GM19351 (cell line): ENCODE measurements around the gene ACTR8.

Experiments used
- ATAC-seq: cut with Tn5 transposase; IDR thresholded peaks from one replicate; pipeline ENCODE4 v1.9.1; 2021; ENCODE audit warnings: mild to moderate bottlenecking, moderate library complexity; ENCODE audit not compliant: unreplicated experiment

Gene ACTR8

DNA sequence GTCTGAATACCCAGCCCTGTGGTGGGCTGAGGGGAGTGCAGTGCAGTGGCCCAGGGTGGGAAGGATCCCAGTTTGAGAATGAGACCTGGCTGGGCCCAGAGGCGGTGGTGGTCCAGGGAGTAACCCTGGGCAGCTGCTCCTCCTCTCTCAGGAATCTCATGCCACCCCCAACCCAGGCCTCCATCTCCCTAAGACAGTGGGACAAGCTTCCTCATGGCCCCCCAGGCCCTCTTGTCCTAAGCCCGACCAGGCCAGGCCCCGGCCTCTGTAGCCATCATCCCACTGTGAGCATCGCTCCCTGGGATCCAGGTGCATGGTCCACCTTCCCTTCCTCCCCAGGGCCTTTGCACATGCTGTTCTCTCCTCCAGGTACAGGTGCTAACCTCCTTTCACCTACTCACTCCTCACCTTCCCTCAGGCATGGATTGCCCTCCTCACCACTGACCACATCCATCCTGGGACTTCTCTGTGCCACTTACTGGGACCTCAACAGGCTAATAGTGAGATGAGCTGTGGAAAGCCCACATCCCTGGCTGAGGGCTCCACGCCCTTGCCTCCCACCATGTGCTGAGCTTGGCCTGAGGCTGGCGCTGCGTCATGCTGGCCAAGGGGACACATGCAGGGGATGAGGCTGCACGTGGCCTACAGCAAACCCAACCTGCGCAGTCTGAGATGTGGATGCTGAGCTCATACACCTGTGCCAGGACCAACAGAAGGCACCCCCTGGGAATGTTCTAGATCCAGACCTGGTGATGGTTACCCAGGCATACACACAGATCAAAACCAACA is 45.7 kb downstream of the ACTR8 start:
- no peak for ATAC-seq

GRCh38 chr3:53835257-53835656 is 46.7 kb downstream of the ACTR8 start:
- ATAC-seq, result no peak

DNA sequence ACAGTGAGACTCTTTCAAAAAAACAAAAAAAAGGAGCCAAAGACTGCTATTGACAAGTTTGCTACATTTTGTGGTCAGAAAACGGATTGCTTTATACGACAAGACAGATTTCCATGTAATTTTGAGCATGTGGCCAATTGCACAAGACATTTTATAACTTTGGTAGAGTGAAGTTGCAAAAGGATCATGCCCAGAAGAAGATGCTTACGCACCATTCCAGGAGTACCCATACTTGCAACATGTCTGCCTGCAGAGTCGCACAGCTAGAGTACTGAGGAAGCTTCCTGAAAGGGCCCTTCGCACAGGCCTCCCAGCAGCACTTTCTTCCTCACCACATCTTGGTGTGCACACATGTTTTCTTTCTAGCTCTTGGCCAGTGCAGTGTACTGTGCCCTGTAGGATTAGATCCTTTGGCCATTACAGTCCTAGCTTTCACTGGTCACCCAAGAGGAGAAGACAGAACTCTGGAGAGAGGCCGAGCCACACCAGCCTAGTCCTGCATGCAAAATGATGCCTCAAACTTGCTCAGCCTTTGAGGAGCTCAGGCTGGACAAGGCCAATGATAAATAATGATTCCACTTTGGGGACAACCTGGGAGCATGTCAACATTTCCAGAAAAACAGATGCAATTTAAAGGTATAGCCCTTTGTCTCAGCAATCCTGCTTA is 47.4 kb downstream of the ACTR8 start:
- ATAC-seq, result no peak

GRCh38 chr3:53833700-53834099 is 48.3 kb downstream of the ACTR8 start:
- no peak for ATAC-seq

GRCh38 chr3:53833053-53833645 is 48.8 kb downstream of the ACTR8 start:
- ATAC-seq, result no peak

DNA sequence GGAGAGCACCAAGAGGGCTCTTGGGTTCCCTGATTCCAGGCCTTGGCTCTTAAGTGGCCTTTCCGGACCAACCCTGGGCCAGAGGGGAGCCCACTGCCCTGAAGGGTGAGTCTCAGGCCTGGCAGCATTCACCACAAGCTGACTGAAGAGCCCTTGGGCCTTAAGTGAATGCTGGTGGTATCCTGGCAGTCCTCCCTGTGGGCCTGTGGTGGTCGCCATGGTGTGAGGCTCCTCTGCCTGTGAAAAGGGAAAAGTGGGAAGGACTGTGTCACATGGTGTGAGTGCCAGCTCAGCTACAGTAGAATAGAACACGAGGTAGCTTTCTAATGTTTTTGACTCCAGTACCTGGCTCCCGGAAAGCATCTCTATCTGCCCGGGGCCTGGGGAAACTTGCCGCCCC is 51.0 kb downstream of the ACTR8 start:
- ATAC-seq, result no peak

DNA sequence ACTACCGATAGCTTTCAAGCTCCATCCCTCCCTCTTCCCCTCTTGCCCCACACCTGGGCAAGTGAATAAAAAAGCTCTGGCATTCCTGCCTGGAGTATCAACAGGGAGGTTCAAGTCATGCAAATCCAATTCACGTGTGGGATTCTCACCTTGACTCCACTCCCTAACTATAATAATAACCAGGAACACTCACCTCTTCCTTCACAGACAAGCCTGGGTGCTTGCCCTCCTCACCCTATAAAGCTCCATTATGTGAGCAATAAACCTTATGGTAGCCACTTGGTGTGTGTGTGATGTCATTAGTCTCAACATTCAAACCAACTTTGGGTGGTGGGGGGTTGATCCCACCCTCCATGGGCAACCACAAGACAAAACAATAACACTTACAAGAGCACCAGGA is 52.3 kb downstream of the ACTR8 start:
- no peak for ATAC-seq

DNA sequence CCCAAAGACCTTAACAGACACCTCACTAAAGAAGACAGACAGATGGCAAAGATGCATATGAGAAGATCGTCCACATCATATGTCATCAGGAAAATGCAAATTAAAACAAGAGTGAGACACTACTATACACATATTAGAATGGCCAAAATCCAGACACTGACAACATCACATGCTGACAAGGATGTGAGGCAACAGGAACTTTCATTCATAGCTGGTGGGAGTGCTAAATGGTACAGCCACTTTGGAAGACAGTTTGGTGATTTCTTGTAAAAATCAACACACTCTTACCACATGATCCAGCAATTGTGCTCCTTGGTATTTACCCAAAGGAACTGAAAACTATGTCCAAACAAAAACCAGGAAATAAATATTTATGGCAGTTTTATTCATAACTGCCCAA is 53.4 kb downstream of the ACTR8 start:
- ATAC-seq, result no peak

DNA sequence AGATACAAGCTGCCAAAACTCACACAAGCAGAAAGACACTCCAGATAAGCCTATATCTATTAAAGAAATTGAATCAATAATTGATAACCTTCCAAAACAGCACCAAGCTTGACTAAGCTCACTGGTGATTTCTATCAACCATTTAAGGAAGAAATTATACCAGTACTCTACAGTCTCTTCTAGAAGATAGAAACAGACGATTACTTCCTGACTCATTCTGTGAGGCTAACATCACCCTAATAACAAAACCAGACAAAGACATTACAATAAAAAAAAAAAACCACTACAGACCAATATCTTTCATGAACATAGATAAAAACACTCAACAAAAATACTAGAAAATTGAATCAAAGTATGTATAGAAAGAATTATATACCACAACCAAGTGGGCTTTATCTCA is 55.9 kb downstream of the ACTR8 start:
- ATAC-seq, result no peak

GRCh38 chr3:53824795-53825194 is 57.2 kb downstream of the ACTR8 start:
- no peak for ATAC-seq

GRCh38 chr3:53823956-53824657 is 57.8 kb downstream of the ACTR8 start:
- no peak for ATAC-seq

DNA sequence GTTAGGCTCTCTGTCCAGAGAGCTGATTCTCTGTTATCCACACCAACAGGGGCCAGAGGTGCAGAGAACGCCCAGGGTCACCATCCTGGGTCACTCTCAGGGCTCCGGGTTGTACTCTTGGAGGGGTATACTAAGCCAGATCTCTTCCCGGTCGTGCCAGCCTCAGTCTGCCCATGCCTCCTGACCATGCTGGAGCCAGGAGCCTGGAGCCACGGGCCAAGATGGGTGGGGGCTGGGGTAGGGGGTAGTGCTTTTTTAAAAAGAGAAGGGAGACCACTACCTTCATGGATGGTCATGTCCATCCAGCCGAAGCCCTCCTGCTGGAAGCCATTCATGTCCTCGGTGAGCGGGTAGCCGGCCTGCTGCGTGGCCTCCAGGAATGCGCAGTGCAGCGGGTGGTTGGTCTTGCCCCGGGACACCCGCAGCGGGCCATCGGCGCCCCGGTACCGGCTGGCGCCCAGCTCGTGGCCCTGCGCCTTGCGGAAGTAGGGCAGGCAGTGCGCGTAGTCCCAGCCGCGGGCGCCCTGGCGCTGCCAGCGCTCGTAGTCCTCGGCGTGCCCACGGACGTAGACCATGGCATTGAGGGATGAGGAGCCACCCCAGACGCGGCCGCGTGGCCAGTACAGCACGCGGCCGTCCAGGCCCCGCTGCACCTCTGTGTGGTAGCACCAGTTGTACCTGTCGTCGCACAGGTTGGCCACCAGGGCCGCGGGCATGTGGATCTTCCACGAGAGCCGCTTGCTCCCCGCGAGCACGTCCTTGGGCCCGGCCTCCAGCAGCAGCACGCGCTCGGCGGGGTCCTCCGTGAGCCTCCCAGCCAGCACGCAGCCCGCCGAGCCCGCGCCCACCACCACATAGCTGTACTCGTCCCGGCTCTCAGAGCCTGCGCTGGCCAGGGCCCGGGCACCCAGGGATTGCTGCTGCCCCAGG is 58.7 kb downstream of the ACTR8 start:
- no peak for ATAC-seq

DNA sequence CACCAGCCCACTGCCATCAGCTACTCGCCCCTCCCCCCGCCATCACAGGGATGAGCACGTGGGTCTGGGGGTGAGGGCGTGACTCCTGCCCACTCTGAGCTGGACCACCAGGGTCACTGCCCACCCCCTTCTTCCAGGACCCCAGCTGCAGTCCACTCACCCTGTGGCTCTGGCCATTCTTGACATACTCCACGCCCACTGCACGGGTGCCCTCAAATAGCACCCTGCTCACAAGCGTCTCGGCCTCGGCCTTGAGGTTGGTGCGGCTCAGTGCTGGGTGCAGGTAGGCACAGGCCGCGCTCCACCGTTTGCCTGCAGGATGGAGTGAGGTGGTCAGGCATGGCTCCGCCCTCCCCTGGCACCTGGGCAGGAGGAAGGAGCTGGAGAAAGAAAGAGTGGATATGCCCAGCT is 59.6 kb downstream of the ACTR8 start:
- no peak for ATAC-seq

DNA sequence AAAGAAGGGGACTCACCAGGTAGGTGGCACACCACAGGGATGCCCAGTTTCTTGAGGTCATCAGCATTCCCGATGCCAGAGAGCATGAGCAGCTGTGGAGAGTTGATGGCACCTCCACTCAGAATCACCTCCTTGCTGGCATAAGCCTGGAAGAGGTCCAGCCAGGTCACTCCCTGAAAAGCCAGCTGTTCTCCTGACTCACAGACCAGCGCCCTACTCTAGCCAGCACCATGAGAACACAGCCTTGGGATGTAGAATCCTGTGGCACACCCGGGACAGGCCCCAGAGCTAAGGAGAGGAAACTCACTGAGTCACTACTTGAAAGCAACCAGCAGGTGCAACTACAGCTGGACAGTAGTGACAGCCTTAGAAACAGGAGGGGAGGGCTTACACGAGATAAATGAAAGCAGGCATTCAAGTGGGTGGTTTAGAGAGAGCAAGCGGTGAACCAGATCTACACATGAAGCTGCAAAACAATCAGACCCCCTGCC is 60.3 kb downstream of the ACTR8 start:
- ATAC-seq, result peak; percentile 61

DNA sequence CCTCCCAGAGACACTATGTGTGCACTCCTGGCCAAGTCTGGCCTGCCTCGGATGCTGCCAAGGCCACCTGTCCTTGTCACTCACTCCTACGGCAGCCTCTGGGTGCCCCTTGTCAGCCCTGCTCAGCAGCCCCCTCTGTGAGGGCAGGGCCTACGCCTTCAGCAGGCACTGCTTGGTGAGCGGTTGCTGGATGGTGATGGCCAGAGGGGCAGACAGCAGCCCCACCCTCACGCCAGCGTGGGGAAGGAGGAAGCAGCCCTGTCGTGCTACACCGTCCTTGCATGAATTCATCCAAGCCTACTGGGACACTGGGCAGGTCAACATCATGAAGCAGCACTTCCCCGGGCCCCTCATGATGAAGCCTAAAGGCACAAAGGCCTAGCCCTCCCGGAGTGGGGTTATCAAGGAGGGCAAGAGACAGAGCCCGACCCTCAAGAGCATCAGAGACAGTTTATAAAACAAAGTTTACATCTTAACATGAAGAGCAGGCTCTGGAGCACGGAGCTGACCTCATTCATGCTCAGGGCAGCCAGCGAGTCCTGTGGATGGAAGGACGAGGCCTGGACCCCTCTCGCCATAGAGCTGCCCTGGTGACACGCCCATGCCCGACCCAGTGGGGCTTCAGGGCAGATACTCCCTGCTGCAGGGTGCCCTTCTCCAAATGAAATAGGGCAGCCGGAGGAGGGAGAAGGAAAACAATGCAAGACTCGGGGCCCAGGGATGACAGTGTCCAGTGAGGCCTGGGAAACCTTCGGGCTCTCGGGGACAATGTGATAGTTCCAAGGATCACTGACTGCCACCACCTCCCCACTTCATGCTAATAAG is 61.0 kb downstream of the ACTR8 start:
- ATAC-seq, result no peak

GRCh38 chr3:53820084-53820483 is 61.9 kb downstream of the ACTR8 start:
- ATAC-seq, result no peak

GRCh38 chr3:53819163-53819868 is 62.6 kb downstream of the ACTR8 start:
- ATAC-seq, result no peak

DNA sequence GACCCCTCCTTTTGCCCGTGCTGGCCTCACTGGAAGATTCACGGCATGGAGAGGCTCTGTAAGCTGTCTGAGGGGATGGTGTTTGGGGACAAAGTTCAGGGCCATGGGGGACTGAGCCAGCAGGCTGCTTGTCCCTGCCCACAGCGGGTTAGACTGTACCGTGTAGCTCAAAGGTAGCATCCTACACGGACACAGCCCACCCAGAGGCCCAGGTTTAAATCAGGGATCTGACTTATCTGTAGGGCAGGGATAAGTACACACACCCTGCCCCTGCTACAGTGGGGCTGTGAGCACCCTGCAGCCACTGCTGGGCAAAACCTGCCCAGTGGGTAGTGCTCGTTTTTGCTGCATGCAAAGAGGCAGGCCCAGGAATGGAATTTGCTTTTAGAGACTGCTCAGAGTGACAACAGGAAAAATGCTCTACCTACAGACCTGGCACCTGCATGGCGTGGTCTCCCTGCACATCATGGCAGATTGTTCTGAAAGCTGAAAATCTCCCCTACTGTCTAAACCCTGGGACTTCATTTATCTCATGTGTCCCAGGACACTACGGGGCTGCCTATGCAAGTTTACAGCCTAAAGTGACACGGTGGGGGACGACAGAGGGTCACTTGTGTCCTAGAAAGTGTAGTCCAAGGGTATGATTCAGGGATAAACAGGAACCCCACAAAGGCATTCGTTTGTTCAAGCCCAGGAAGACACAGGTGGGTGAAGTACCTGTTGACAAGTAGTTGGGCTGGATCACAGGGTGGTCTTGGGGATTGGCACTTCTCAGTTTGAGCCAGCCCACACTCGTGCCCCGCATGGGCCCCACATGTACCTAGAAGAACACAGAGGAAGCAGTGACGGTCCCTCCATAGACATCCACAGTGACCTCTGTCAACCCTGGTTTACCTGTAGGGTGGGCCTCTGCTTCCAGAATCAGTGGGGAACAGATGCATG is 63.5 kb downstream of the ACTR8 start:
- ATAC-seq, result no peak
